NCI-H2107 treated with DMSO at 0.1 percent for 48 hours (cell line): ENCODE results near the gene PDHB.

Source experiments
- DNase-seq: peaks from one replicate; lab custom pipeline; 2025; ENCODE audit not compliant: unreplicated experiment; lab: John Stamatoyannopoulos, UW

Gene PDHB

GRCh38 chr3:58404396-58404795 is 29.2 kb downstream of the PDHB start:
- DNase-seq = no peak

- DNase-seq = no peak
Measured at GRCh38 chr3:58403513-58404109, 30.0 kb downstream of the PDHB start.

- DNase-seq = no peak
Measured at GRCh38 chr3:58398669-58399333, 34.8 kb downstream of the PDHB start.

GRCh38 chr3:58394339-58394738 is 39.3 kb downstream of the PDHB start:
- no peak for DNase-seq

- DNase-seq = no peak
Measured at GRCh38 chr3:58392181-58392580, 41.5 kb downstream of the PDHB start.

- DNase-seq = no peak
Measured at GRCh38 chr3:58391156-58391865, 42.3 kb downstream of the PDHB start.

GRCh38 chr3:58388550-58389091 is 45.0 kb downstream of the PDHB start:
- no peak for DNase-seq

- DNase-seq = no peak
Measured at GRCh38 chr3:58387650-58388546, 45.7 kb downstream of the PDHB start.

GRCh38 chr3:58386626-58387365 is 46.8 kb downstream of the PDHB start:
- DNase-seq = no peak

GRCh38 chr3:58384381-58385090 is 49.1 kb downstream of the PDHB start:
- DNase-seq = no peak

- no peak for DNase-seq
Measured at GRCh38 chr3:58383904-58384303, 49.7 kb downstream of the PDHB start.

- no peak for DNase-seq
Measured at GRCh38 chr3:58383476-58383875, 50.2 kb downstream of the PDHB start.

- DNase-seq = no peak
Measured at GRCh38 chr3:58379351-58380073, 54.1 kb downstream of the PDHB start.

GRCh38 chr3:58377750-58378149 is 55.9 kb downstream of the PDHB start:
- no peak for DNase-seq
